C4-2B (cell line): ENCODE data around the gene PLXNA4.

ENCODE experiments used
- CTCF ChIP-seq: fragments of 450-650 bp; conservative IDR thresholded peaks from 2 replicates; pipeline ENCODE4 v1.5.1; 2017; ENCODE audit warnings: mild to moderate bottlenecking
- ZFX ChIP-seq: fragments of 450-650 bp; IDR thresholded peaks from 2 replicates; pipeline ENCODE4 v1.6.1; 2017

- TF ChIP-seq CTCF (no peak), ZFX (no peak)
These were observed 109.9 kb downstream of the PLXNA4 start for GRCh38 chr7:132466367-132466766.
